Measurements from ENCODE around the gene PGM2L1.
A peak's percentile ranks its signal among the peaks of the same experiment; 100 is the strongest.

The PGM2L1 gene

DNA sequence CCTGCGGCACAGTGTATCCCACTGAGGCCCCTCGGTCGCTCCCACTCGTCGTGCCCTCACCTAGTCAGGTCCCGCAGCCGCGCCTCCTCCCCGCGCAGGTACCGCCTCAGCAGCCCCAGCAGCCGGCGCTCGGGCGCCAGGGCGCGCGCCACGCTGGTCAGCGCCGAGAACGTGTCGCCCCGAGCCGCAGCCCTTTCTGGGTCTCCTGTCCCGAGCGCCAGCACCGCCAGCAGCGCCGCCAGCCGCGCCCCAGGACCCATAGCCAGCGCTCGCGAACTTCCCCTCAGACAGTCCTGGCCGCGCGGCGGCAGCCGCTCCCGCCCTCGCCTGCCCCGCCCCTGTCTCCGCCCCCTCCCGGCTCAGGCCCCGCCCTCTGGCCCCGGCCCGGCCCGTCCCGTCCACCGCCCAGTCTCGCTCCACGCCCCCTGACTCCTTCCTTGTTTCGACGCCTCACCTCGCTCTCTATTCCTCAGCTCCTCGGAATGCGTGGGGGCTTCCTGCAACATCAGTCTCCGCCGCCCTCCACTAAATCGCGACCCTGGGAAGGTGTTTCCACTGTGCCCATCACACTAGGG lies 86.8 kb downstream of the PGM2L1 start, which contains the start of gene P4HA3:
TSS of gene P4HA3 (minus strand) at position 289 of the 575 bp plus-strand sequence. CDS start at position 260, 29 bp downstream.
- Mint-ChIP-seq H3K9me3 (peaks cover 4% of the 10 kb centered on the region), H3K4me1 (peaks cover 9% of the 10 kb centered on the region), H3K27ac (no peak within 1 kb of the TSS), H3K36me3 (ENCODE audit: low read depth) (no peaks in the 10 kb centered on the region), H3K4me3 (peak within 1 kb of the TSS; percentile 49), H3K27me3 (peaks cover 43% of the 10 kb centered on the region)
- ATAC-seq, result peak; percentile 92
- peak; percentile 63 for DNase-seq

DNA sequence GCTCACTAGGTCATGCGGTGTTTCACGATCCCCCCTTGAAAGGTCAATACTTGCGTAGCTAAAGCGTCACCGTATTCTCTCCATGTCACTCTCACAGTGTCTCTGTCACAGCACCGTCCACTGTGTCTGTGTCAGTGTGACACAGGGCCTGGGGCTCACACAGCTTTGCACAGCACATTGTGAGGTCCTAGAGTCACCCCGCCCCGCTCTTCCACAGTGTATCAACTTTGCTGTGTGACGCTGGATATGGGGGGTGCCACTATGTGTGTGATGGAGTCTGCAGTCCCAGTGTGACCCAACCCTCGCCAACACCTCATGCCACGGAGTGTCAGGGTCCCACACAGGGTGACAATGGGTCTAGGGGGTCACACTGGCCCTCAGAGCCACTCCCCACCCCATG lies 87.4 kb downstream of the PGM2L1 start:
- H3K4me1 Mint-ChIP-seq, result peaks cover 9% of the 10 kb centered on the region
- no peak overlapping the region for H3K27ac Mint-ChIP-seq
- H3K9me3 Mint-ChIP-seq, result peaks cover 4% of the 10 kb centered on the region
- peaks cover 46% of the 10 kb centered on the region for H3K27me3 Mint-ChIP-seq
- H3K4me3 Mint-ChIP-seq, result peak overlapping the region; percentile 47
- no peak for ATAC-seq
- no peaks in the 10 kb centered on the region for H3K36me3 Mint-ChIP-seq (ENCODE audit: low read depth)
- DNase-seq, result no peak

DNA sequence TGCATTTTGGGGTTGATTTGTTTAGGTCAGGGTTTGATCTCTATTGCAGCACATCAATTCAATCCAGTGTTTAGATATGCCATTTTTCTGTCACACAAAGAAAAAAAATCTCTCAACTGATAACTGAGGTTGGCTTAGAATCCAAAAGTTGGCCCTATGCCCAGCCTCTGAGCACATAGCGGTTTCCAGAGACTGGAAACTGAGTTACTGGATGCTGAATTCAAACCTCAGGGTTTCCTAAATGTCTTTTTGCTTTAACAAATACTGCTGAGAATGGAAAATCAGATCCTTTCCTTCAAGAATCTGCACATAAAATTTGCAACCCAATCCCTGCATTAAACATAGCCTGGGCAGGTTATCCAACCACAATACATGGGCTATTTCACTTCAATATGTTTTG lies 90.8 kb downstream of the PGM2L1 start:
- H3K4me3 Mint-ChIP-seq, result no peak overlapping the region
- peaks cover 2% of the 10 kb centered on the region for H3K9me3 Mint-ChIP-seq
- no peak overlapping the region for H3K27ac Mint-ChIP-seq
- no peak for ATAC-seq
- peaks cover 41% of the 10 kb centered on the region for H3K27me3 Mint-ChIP-seq
- no peaks in the 10 kb centered on the region for H3K36me3 Mint-ChIP-seq (ENCODE audit: low read depth)
- no peak for DNase-seq
- H3K4me1 Mint-ChIP-seq, result peaks cover 9% of the 10 kb centered on the region

DNA sequence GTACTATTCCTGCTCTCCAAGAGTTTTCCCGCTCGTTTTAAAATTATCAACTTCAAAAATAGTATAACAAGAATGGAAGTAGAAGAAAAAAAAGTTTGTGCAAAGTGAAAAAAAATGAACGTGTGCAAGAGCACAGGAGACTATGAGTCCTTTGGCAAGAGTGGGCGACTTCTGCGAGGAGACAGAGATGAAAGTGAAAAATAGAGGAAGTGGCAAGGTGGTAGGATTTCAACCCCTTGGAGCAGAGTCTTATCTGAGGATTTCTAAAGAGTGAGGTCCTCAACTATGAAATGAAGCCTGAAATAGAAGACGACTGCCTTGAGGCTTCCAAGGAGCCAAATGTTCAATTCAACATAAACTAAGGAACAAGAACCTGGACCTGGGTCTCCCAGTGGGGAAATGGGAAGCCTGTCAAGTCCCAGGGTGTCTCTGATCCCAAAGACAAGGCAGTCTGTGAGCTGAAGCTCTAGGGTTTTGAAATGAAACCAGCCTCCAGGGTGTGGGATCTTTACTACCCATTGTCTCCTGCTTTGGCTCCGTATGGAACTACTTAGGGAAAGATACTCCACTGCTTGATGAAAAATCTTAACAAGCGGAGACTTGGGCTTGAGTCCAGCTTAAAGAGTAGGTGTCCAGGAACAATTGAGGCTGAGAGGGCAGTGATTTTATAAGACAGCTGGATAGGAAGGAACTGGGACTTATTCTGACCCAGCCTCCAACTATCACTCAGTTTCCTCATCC lies 91.6 kb downstream of the PGM2L1 start:
- H3K36me3 Mint-ChIP-seq (ENCODE audit: low read depth), result no peaks in the 10 kb centered on the region
- H3K9me3 Mint-ChIP-seq, result no peaks in the 10 kb centered on the region
- ATAC-seq, result no peak
- peaks cover 35% of the 10 kb centered on the region for H3K27me3 Mint-ChIP-seq
- no peak for DNase-seq
- no peak overlapping the region for H3K27ac Mint-ChIP-seq
- peaks cover 6% of the 10 kb centered on the region for H3K4me1 Mint-ChIP-seq
- H3K4me3 Mint-ChIP-seq, result no peak overlapping the region

DNA sequence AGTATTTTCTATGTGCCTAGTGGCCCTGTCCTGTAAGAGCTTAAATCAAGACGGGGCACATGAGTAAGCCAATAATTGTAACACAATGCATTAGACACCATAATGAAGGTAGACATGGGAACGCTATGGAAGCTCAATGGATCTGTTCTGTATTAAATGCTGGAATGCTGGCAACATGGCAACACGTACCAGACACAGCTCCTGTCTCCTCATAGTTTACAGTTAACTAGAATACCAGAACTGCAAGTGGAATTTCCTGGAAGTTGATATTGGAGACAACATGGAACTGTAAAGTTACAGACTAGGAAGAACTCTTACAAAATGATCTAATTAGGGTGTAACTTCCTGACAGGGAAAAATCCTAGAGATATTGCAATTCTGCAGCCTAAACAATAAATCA lies 99.2 kb downstream of the PGM2L1 start:
- peaks cover 4% of the 10 kb centered on the region for H3K4me1 Mint-ChIP-seq
- DNase-seq, result no peak

DNA sequence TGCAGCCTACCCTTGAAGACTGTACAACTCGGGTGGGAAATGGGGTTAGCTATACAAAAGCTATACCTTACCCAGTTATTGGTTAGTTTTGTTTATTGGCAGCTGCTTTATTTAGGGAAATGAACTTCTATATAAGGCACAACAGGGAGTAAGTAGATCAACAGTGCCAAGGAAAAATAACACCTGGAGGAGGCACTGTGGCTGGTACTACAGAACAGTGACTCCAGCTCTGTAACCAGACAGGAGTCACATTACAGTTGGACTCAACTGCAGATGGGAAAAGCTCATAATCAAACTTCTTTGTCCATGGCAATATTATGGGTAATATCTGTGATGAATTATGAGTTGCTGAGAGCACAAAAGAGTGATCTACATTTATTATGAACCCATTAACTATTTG lies 100.7 kb downstream of the PGM2L1 start:
- ATAC-seq (no peak), DNase-seq (no peak)
- H3K4me1 Mint-ChIP-seq, result peaks cover 4% of the 10 kb centered on the region
- H3K27ac Mint-ChIP-seq, result no peak overlapping the region
- no peaks in the 10 kb centered on the region for H3K36me3 Mint-ChIP-seq (ENCODE audit: low read depth)
- no peak overlapping the region for H3K4me3 Mint-ChIP-seq
- peaks cover 16% of the 10 kb centered on the region for H3K27me3 Mint-ChIP-seq
- H3K9me3 Mint-ChIP-seq, result no peaks in the 10 kb centered on the region

More for the DNA sequence above, 99.2 kb downstream of the PGM2L1 start:
- no peaks in the 10 kb centered on the region for H3K36me3 Mint-ChIP-seq (ENCODE audit: low read depth)
- H3K27ac Mint-ChIP-seq, result no peak overlapping the region
- ATAC-seq, result no peak
- no peak overlapping the region for H3K4me3 Mint-ChIP-seq
- H3K27me3 Mint-ChIP-seq, result peaks cover 10% of the 10 kb centered on the region
- no peaks in the 10 kb centered on the region for H3K9me3 Mint-ChIP-seq

DNA sequence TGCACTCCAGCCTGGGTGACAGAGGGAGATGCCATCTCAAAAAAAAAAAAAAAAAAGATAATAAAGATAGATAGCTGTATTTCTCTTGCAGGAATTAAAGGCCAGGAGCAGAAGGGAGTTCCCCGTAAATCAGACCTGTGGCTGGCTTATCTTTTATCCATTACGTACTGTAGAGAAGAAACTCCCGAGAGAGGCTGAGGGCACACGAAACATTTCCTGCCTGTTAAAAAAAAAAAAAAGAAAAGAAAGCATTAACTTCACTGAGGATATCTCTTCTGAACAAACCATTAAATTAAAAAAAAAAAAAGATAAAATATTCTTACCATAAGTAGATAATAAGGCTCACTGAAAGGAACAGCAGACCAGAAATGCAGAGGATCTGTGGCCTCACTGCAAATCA lies 109.3 kb downstream of the PGM2L1 start:
- ATAC-seq (no peak), DNase-seq (no peak)
- H3K27me3 Mint-ChIP-seq, result peaks cover 9% of the 10 kb centered on the region
- no peaks in the 10 kb centered on the region for H3K36me3 Mint-ChIP-seq (ENCODE audit: low read depth)
- H3K4me3 Mint-ChIP-seq, result no peak overlapping the region
- no peaks in the 10 kb centered on the region for H3K9me3 Mint-ChIP-seq
- peaks cover 7% of the 10 kb centered on the region for H3K4me1 Mint-ChIP-seq
- H3K27ac Mint-ChIP-seq, result no peak overlapping the region

DNA sequence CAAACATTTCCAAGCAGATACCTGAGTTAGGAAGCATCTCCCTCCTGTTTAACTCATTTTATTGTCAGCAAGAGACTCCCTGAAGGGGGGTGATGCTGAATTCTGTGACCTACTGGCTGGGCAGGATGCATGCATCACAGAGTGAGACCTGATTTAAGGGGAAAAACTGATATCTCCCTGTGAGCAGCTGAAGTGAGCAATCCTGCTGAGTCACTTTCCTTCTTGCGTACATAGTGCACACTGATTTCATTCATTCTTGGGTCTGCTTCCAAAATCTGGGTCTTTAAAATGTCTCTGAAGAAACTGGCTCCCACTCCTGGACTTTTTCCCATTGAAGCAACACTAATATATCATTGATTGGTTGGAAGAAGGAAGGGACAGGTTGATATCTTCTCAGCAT lies 110.1 kb downstream of the PGM2L1 start:
- ATAC-seq (peak; percentile 63), DNase-seq (no peak)
- H3K36me3 Mint-ChIP-seq (ENCODE audit: low read depth), result no peaks in the 10 kb centered on the region
- no peak overlapping the region for H3K27ac Mint-ChIP-seq
- peaks cover 6% of the 10 kb centered on the region for H3K27me3 Mint-ChIP-seq
- no peak overlapping the region for H3K4me3 Mint-ChIP-seq
- peaks cover 7% of the 10 kb centered on the region for H3K4me1 Mint-ChIP-seq
- no peaks in the 10 kb centered on the region for H3K9me3 Mint-ChIP-seq

DNA sequence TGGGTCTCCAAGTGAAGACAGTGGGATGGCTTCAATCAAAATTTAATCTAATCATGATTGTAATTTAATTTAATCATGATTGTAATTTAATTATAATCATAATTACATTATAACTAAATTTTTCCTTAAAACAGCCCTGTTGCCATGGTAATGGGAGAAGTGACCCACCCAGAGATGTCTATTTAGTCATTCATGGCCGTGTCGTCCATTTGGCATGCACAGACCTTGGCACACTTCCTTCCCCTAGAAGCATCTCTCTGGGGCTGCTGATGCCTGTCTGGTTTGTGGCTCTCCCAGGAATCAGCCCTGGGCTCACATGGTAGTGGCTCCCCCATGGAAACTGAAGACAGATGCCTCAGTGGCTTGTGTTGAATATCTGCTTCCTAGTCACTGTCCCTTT lies 113.8 kb downstream of the PGM2L1 start:
- Mint-ChIP-seq H3K27ac (no peak overlapping the region), H3K36me3 (ENCODE audit: low read depth) (no peaks in the 10 kb centered on the region), H3K4me3 (no peak overlapping the region), H3K9me3 (no peaks in the 10 kb centered on the region), H3K4me1 (peaks cover 7% of the 10 kb centered on the region), H3K27me3 (no peaks in the 10 kb centered on the region)
- DNase-seq (no peak), ATAC-seq (no peak)

DNA sequence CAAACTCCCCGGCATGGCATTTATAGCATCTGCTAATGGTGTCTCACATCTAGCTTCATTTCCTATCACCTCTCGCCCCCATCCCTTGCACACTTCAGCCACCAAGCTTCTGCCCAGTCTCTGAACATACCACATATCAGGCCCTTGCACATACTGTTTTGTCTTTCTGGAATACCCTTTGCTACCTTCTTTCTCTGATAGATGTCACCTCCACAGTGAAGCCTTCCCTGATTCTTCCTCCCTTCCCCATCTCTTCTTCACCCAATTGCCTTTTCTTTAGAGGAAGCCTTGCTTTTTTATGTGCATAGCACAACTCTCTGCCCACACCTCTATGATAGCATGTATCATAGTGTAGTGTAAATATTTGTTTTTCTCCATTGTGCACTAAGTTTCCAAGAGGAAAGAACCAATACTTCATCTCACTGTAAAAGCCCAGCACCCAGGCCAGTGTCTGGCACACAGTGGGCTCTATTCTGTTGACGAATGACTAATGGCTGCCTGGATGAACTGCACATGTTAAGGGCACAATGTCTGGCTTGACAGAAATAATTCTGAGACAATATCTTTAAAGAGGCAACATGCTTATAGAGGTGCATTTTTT lies 114.6 kb downstream of the PGM2L1 start:
- H3K36me3 Mint-ChIP-seq (ENCODE audit: low read depth), result no peaks in the 10 kb centered on the region
- ATAC-seq (no peak), DNase-seq (no peak)
- H3K27me3 Mint-ChIP-seq, result no peaks in the 10 kb centered on the region
- H3K9me3 Mint-ChIP-seq, result no peaks in the 10 kb centered on the region
- peaks cover 7% of the 10 kb centered on the region for H3K4me1 Mint-ChIP-seq
- no peak overlapping the region for H3K4me3 Mint-ChIP-seq
- H3K27ac Mint-ChIP-seq, result no peak overlapping the region

DNA sequence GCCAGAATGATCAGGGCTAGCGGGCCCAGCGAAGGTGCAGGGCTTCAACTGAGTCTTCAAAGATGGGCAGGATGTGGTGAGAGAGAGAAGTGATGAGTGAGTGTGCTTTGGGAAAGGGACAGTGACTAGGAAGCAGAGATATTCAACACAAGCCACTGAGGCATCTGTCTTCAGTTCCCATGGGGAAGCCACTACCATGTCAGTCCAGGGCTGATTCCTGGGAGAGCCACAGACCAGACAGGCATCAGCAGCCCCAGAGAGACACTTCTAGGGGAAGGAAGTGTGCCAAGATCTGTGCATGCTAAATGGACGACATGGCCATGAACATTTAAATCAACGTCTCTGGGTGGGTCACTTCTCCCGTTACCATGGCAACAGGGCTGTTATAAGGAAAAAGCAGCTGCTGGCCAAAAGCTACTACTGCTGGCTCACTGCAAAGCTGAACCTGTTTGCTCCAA lies 115.3 kb downstream of the PGM2L1 start:
- no peak overlapping the region for H3K4me3 Mint-ChIP-seq
- H3K27me3 Mint-ChIP-seq, result no peaks in the 10 kb centered on the region
- no peak overlapping the region for H3K27ac Mint-ChIP-seq
- H3K4me1 Mint-ChIP-seq, result peaks cover 1% of the 10 kb centered on the region
- H3K36me3 Mint-ChIP-seq (ENCODE audit: low read depth), result no peaks in the 10 kb centered on the region
- ATAC-seq, result no peak
- no peak for DNase-seq
- no peaks in the 10 kb centered on the region for H3K9me3 Mint-ChIP-seq

DNA sequence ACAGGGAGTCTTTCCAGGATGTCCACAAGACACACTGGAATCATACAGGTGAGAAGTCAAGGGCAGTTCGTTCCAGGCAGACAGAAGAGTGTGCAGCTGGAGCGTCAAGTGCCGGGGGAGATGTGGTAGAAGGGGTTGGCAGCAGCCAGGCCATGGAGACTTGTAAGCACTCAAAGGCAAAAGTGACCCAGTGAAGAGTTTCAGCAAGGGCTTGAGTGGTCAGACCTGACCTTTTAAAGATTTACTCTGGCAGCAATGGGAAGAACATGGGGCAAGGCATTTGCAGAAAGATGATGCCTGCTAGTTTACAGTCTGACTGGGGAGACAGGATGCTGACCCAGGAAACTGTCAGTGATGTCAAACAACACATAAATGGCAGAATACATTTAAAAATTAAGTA lies 115.8 kb downstream of the PGM2L1 start:
- no peak overlapping the region for H3K4me3 Mint-ChIP-seq
- no peak for DNase-seq
- no peak overlapping the region for H3K27ac Mint-ChIP-seq
- ATAC-seq, result no peak
- no peaks in the 10 kb centered on the region for H3K9me3 Mint-ChIP-seq
- H3K4me1 Mint-ChIP-seq, result no peaks in the 10 kb centered on the region
- no peaks in the 10 kb centered on the region for H3K36me3 Mint-ChIP-seq (ENCODE audit: low read depth)
- H3K27me3 Mint-ChIP-seq, result no peaks in the 10 kb centered on the region

DNA sequence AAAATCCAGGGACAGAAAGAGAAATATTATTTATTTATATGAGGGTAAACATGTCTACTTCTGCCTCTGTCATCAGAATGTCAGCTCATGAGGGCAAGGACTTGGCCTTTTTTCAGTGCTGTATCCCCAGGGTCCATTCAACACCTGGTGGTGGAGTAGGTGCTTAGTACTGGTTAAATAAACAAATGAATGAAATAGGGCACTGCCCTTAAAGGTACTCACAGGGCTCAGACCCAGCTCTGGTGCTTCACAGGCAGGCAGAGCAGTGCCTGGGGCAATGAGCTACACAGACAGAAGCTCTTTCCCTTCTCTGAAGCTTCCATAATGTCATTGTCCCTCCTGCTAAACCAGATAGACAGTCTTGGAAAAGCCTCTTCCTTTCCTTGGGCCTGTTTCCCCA lies 117.7 kb downstream of the PGM2L1 start:
- H3K4me3 Mint-ChIP-seq, result no peak overlapping the region

More for the DNA sequence above, 117.7 kb downstream of the PGM2L1 start:
- Mint-ChIP-seq H3K9me3 (no peaks in the 10 kb centered on the region), H3K27ac (no peak overlapping the region), H3K27me3 (no peaks in the 10 kb centered on the region), H3K4me1 (no peaks in the 10 kb centered on the region), H3K36me3 (ENCODE audit: low read depth) (no peaks in the 10 kb centered on the region)
- DNase-seq (no peak), ATAC-seq (no peak)

Data from activated naive CD8-positive, alpha-beta T cell treated with anti-CD3 and anti-CD28 coated beads, Interleukin-2, amount 50 U/mL, for 24 hours (primary cell).